HEK293 (cell line): ENCODE data around the gene NRGN.

Experiments used
- CTCF ChIA-PET: fragments of 350-600 bp; formaldehyde crosslinking; extraction: SDS; loops from one replicate; lab custom pipeline; 2021; ENCODE audit warnings: antibody characterized with exemption; lab: Yijun Ruan, JAX
- POLR2A ChIA-PET: fragments of 300-600 bp; formaldehyde crosslinking; extraction: SDS; loops from one replicate; lab custom pipeline; 2020; ENCODE audit warnings: antibody characterized with exemption, inconsistent platforms; lab: Yijun Ruan, JAX
- H3K27ac ChIP-seq: fragments of 200-500 bp; sonication (Bioruptor generic); 2 replicates; pipeline ENCODE4 v1.5.1; 2014; ENCODE audit warnings: low read depth, low read length, control low read depth, inconsistent platforms; ENCODE audit errors: extremely low read depth
- H3K36me3 ChIP-seq, 2 experiments: fragments of 200-500 bp in 1 of 2; sonication (Bioruptor generic) in 1 of 2; 1 replicate in 1 of 2; 2 replicates in 1 of 2; pipeline ENCODE4 v1.5.1; 2014 to 2017; ENCODE audit warnings: inconsistent platforms in 2 of 2, low read length in 2 of 2; ENCODE audit not compliant: control insufficient read depth in 2 of 2, insufficient read depth in 1 of 2
- H3K4me1 ChIP-seq: fragments of 200-500 bp; sonication (Bioruptor generic); 2 replicates; pipeline ENCODE4 v1.5.1; 2014; ENCODE audit warnings: mild to moderate bottlenecking, low read length, inconsistent platforms; ENCODE audit not compliant: control insufficient read depth, insufficient read depth
- H3K4me3 ChIP-seq: 2 replicates; pipeline ENCODE4 v1.5.1; 2011; ENCODE audit warnings: low read depth, mild to moderate bottlenecking, control low read depth, low read length, moderate library complexity
- H3K9me3 ChIP-seq: fragments of 200-500 bp; sonication (Bioruptor generic); 2 replicates; pipeline ENCODE4 v1.5.1; 2014; ENCODE audit warnings: low read depth, low read length, inconsistent platforms; ENCODE audit not compliant: control insufficient read depth, insufficient read depth
- EGR2 ChIP-seq: fragments of 450-650 bp; formaldehyde crosslinking; IDR thresholded peaks from 2 replicates; pipeline ENCODE4 v1.5.1; 2016; ENCODE audit warnings: low read depth, missing biosample characterization, missing genetic modification characterization
- SCRT2 ChIP-seq: fragments of 450-650 bp; formaldehyde crosslinking; IDR thresholded peaks from 2 replicates; pipeline ENCODE4 v1.5.1; 2016; ENCODE audit warnings: missing biosample characterization, missing genetic modification characterization
- SETDB1 ChIP-seq: IDR thresholded peaks from one replicate; pipeline ENCODE4 v1.6.1; 2017; ENCODE audit warnings: mild to moderate bottlenecking, low read length, moderate library complexity, mixed read lengths; ENCODE audit not compliant: insufficient read length
- YY2 ChIP-seq: fragments of 450-650 bp; formaldehyde crosslinking; IDR thresholded peaks from 2 replicates; pipeline ENCODE4 v1.5.1; 2016; ENCODE audit warnings: missing biosample characterization, missing genetic modification characterization
- ZBTB7A ChIP-seq: fragments of 450-650 bp; formaldehyde crosslinking; IDR thresholded peaks from 2 replicates; pipeline ENCODE4 v1.5.1; 2016; ENCODE audit warnings: low read depth, missing biosample characterization, missing genetic modification characterization
- ZFHX2 ChIP-seq: fragments of 450-650 bp; formaldehyde crosslinking; conservative IDR thresholded peaks from 2 replicates; pipeline ENCODE4 v1.5.1; 2016; ENCODE audit warnings: missing biosample characterization, missing genetic modification characterization
- ZNF138 ChIP-seq: fragments of 450-650 bp; formaldehyde crosslinking; IDR thresholded peaks from 2 replicates; pipeline ENCODE4 v1.5.1; 2016; ENCODE audit warnings: missing biosample characterization, missing genetic modification characterization, borderline replicate concordance
- ZNF2 ChIP-seq: fragments of 450-650 bp; formaldehyde crosslinking; IDR thresholded peaks from 2 replicates; pipeline ENCODE4 v1.5.1; 2016; ENCODE audit warnings: missing biosample characterization, missing genetic modification characterization
- ZNF266 ChIP-seq: fragments of 450-650 bp; formaldehyde crosslinking; IDR thresholded peaks from 2 replicates; pipeline ENCODE4 v1.5.1; 2016; ENCODE audit warnings: missing biosample characterization, missing genetic modification characterization, low read depth
- ZNF488 ChIP-seq: fragments of 450-650 bp; formaldehyde crosslinking; IDR thresholded peaks from 2 replicates; pipeline ENCODE4 v1.5.1; 2016; ENCODE audit warnings: missing biosample characterization, missing genetic modification characterization
- ZNF530 ChIP-seq: fragments of 450-650 bp; formaldehyde crosslinking; IDR thresholded peaks from 2 replicates; pipeline ENCODE4 v1.5.1; 2016; ENCODE audit warnings: low read depth, missing biosample characterization, missing genetic modification characterization
- ZNF654 ChIP-seq: fragments of 450-650 bp; formaldehyde crosslinking; IDR thresholded peaks from 2 replicates; pipeline ENCODE4 v1.5.1; 2016; ENCODE audit warnings: low read depth, missing biosample characterization, missing genetic modification characterization
- ZNF660 ChIP-seq: fragments of 450-650 bp; IDR thresholded peaks from 2 replicates; pipeline ENCODE4 v1.5.1; 2018; ENCODE audit warnings: missing biosample characterization, mild to moderate bottlenecking, missing genetic modification characterization
- ZNF747 ChIP-seq: fragments of 450-650 bp; formaldehyde crosslinking; IDR thresholded peaks from 2 replicates; pipeline ENCODE4 v1.5.1; 2016; ENCODE audit warnings: missing biosample characterization, missing genetic modification characterization
- TF ChIP-seq, protein P1 (sequence below): fragments of 450-650 bp; formaldehyde crosslinking; IDR thresholded peaks from 2 replicates; pipeline ENCODE4 v1.5.1; 2017; ENCODE audit warnings: missing biosample characterization, missing genetic modification characterization
- TF ChIP-seq, protein P2 (sequence below): fragments of 450-650 bp; formaldehyde crosslinking; IDR thresholded peaks from 2 replicates; pipeline ENCODE4 v1.5.1; 2016; ENCODE audit warnings: missing biosample characterization, missing genetic modification characterization

Gene NRGN

GRCh38 chr11:124791626-124792341 lies 52.0 kb downstream of the NRGN start:
- Histone ChIP-seq H3K36me3 (no peaks in the 10 kb centered on the region), H3K27ac (no peak overlapping the region), H3K4me3 (no peak overlapping the region), H3K9me3 (no peaks in the 10 kb centered on the region), H3K4me1 (peaks cover 8% of the 10 kb centered on the region)
- POLR2A ChIA-PET: no interaction called here
- CTCF ChIA-PET: interaction anchor here (1.6 to 4.9 kb wide), 12 partner anchors 7 to 148 kb away, joined by 7 to 52 read pairs (median 14); partner anchors contain the start of gene VSIG2
- TF ChIP-seq, protein P1, sequence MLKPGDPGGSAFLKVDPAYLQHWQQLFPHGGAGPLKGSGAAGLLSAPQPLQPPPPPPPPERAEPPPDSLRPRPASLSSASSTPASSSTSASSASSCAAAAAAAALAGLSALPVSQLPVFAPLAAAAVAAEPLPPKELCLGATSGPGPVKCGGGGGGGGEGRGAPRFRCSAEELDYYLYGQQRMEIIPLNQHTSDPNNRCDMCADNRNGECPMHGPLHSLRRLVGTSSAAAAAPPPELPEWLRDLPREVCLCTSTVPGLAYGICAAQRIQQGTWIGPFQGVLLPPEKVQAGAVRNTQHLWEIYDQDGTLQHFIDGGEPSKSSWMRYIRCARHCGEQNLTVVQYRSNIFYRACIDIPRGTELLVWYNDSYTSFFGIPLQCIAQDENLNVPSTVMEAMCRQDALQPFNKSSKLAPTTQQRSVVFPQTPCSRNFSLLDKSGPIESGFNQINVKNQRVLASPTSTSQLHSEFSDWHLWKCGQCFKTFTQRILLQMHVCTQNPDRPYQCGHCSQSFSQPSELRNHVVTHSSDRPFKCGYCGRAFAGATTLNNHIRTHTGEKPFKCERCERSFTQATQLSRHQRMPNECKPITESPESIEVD (tag by site-specific recombination): 0 out of 2 replicates have a peak, but pooled peaks have one; percentile 14
- no peak for TF ChIP-seq ZNF138 (tag by site-specific recombination)

- H3K27ac ChIP-seq: no peak overlapping the region
- H3K4me3 ChIP-seq: no peak overlapping the region
- ChIA-PET POLR2A (no interaction called here), CTCF (interaction anchor here (0.6 to 4.9 kb wide), 36 partner anchors 8 to 1151 kb away, joined by 3 to 52 read pairs (median 4); partner anchors contain the start of genes SIAE, SPA17, TBRG1 and VSIG2)
- peaks cover 8% of the 10 kb centered on the region for H3K4me1 ChIP-seq
- TF ChIP-seq SETDB1: no peak
- no peak for TF ChIP-seq ZNF266 (tag by site-specific recombination)
- no peak for TF ChIP-seq ZNF530 (tag by site-specific recombination)
- TF ChIP-seq, protein P2, sequence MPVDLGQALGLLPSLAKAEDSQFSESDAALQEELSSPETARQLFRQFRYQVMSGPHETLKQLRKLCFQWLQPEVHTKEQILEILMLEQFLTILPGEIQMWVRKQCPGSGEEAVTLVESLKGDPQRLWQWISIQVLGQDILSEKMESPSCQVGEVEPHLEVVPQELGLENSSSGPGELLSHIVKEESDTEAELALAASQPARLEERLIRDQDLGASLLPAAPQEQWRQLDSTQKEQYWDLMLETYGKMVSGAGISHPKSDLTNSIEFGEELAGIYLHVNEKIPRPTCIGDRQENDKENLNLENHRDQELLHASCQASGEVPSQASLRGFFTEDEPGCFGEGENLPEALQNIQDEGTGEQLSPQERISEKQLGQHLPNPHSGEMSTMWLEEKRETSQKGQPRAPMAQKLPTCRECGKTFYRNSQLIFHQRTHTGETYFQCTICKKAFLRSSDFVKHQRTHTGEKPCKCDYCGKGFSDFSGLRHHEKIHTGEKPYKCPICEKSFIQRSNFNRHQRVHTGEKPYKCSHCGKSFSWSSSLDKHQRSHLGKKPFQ: no peak
- TF ChIP-seq SCRT2: peak; percentile 65
- 0 out of 2 replicates have a peak, but pooled peaks have one; percentile 19 for TF ChIP-seq EGR2 (tag by site-specific recombination)
- peak; percentile 22; the same call in 1 of the 2 replicates for TF ChIP-seq ZFHX2 (tag by site-specific recombination)
- TF ChIP-seq ZNF654 (tag by site-specific recombination): peak; percentile 47
- H3K9me3 ChIP-seq: no peaks in the 10 kb centered on the region
- no peaks in the 10 kb centered on the region for H3K36me3 ChIP-seq
These were observed 53.9 kb downstream of the NRGN start for GRCh38 chr11:124793466-124794278.

DNA sequence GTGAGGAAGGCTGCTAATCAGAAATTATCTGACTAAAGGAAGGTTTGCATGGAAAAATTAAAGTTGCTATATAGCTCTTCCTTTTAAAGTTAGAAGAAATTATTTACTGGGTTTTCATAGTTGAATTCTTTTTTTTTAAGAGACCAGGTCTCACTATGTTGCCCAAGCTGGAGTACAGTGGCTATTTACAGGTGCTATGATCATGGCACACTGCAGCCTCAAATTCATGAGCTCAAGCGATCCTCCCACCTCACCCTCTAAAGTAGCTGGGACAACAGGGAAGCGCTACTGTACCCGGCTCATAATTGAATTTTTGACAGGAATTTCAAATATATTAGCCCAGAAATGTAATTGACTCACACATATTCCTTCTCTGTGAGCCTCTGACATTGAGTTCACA lies 56.6 kb downstream of the NRGN start:
- CTCF ChIA-PET: interaction anchor here (0.6 to 4.9 kb wide), 4 partner anchors 11 to 126 kb away, joined by 3 to 52 read pairs (median 4); no protein-coding TSS in a partner anchor

More for the DNA sequence above, 56.6 kb downstream of the NRGN start:
- H3K9me3 ChIP-seq: no peaks in the 10 kb centered on the region
- POLR2A ChIA-PET: no interaction called here
- H3K4me3 ChIP-seq: no peak overlapping the region
- TF ChIP-seq ZBTB7A: no peak
- TF ChIP-seq ZNF660 (tag by site-specific recombination): peak; percentile 95
- TF ChIP-seq YY2 (tag by site-specific recombination): no peak
- TF ChIP-seq ZNF488 (tag by site-specific recombination): no peak
- TF ChIP-seq SCRT2: no peak
- no peak for TF ChIP-seq ZNF747 (tag by site-specific recombination)
- TF ChIP-seq ZNF2 (tag by site-specific recombination): no peak
- no peak overlapping the region for H3K27ac ChIP-seq
- H3K4me1 ChIP-seq: peaks cover 8% of the 10 kb centered on the region
- no peaks in the 10 kb centered on the region for H3K36me3 ChIP-seq
